D721Med (cell line): ENCODE measurements around the gene CASTOR1.

ENCODE experiments used
- DNase-seq: peaks from one replicate; pipeline ENCODE4 v3.0.0; 2011; ENCODE audit warnings: low spot score; ENCODE audit not compliant: insufficient read length
- FAIRE-seq: peaks from 2 replicates; lab custom pipeline; 2011; peaks lifted over from hg19 to GRCh38; lab: Jason Lieb, UNC
- CTCF ChIP-seq: IDR thresholded peaks from 2 replicates; pipeline ENCODE4 v1.5.1; 2012; ENCODE audit warnings: mild to moderate bottlenecking, control low read depth; ENCODE audit not compliant: insufficient read depth; ENCODE audit errors: missing control alignments

Gene CASTOR1

DNA sequence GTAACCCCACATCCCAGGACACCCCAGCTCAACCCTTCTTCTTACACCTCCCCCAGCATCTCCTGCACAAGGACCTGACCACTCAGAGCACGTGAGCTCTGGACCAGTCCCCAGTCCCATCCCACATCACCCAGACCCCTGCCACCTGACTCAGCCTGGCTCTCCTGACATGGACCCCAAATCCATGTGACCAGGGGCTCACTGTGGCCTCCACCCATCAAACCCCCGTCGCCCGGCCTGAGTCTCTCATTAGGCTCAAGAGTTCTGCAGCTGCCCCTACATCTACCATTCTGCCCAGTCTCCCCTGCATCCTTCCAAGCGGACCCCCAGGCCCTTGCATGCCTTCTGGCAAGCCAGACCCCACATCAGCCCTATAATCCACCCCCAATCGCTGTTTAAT, 40.8 kb downstream of the CASTOR1 start:
- no peak for TF ChIP-seq CTCF
- FAIRE-seq (no peak), DNase-seq (no peak)

- DNase-seq = no peak
- TF ChIP-seq CTCF = no peak
- FAIRE-seq = no peak
Observed at GRCh38 chr22:30247974-30248373, 41.3 kb downstream of the CASTOR1 start.

GRCh38 chr22:30247561-30247960, 41.7 kb downstream of the CASTOR1 start:
- no peak for FAIRE-seq
- DNase-seq = no peak
- TF ChIP-seq CTCF = no peak

DNA sequence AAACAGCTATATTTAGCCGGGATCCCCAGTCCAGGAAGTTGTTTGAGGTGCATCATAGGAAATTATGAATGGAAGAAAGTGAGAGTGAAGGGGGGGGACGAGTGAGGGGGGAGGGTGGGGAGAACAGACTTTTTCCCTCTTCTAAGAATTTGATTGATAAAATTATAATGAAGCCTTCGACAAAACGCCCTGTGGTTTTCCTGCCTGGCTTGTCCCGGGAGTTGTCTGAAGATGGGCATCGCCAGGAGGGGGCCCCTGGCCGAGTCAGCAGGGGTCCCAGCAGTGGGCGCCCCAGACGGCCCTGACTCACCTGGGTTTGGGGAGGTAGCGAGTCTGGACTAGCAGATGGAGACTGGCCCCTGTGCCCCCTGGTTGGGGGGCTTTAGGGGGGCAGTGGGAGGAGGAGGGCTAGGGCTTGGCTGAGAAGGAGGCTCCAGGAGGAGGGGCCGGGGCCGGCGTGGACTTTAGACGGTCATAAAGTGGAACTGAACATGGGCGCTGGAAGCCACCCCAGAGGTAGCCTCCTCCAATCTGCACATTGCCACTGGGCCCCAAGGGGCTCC, 42.4 kb downstream of the CASTOR1 start:
- FAIRE-seq = no peak
- no peak for DNase-seq
- TF ChIP-seq CTCF = no peak

DNA sequence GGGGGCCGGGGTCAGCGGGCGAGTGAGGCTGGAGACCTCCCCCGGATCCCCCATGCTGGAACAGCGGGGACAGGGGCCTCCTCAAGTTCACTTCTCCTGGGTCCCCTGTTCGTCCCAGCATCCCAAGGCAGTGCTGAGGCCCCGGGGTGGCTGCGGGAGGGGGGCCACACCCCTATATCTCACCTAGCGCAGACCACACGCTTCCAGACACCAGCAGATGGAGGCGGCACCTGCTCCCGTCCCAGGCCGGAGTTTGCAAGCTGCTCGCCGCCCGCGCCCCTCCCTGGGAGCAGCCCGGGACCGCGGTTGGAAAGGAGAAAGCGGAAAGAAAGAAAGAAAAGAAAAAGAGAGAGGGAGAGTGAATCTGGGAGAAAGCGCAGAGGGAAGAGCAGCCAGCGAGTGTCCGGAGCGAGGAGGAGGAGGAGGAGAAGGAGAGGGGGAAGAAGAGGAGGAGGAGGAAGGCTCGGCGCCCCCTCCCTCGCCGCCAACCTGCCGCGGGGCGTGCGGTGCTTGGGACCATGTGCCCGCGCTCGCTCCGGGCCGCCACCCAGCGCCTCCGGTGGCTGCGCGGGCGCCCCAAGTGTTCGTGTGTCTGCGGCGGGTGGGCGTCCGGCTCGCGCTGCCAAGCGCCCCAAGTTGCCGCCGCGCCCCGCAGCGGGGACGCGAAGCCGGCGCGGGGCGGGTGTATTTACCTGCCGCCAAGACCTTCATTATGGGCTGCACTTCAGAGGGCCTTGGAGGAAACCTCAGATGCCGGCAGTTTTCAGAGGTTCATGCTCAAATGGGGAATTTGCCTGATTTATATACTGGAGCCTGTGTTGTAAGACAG, 43.1 kb downstream of the CASTOR1 start, which contains the start of gene LIF:
TSS of gene LIF (minus strand) at position 775 of the 829 bp plus-strand sequence. CDS start at position 711, 64 bp downstream.
- peak; percentile 19 for TF ChIP-seq CTCF
- FAIRE-seq = no peak
- DNase-seq = no peak

GRCh38 chr22:30245181-30245984, 43.9 kb downstream of the CASTOR1 start:
- DNase-seq (no peak), FAIRE-seq (no peak)
- no peak for TF ChIP-seq CTCF
